ENCODE data around the gene SKOR1. TPM values are rescaled to one million over a fixed set of nuclear protein-coding genes. Genes with fewer than 3 reads are reported as not detected.

SKOR1 gene
- total RNA-seq, 3 donors from 2014 or later (not counting 1 experiment from before 2014, with no cell fraction given) = 2.0 to 2.9 (median 2.1) TPM

GRCh38 chr15:67807836-67808235, 17.5 kb upstream of the SKOR1 start:
- no peaks in the 10 kb centered on the region for H3K36me3 ChIP-seq (ENCODE audit: control insufficient read depth, insufficient read depth, low read length)
- no peak overlapping the region for H3K4me3 ChIP-seq (ENCODE audit: low read length)
- H3K27ac Mint-ChIP-seq = no peak overlapping the region
- no peak overlapping the region for H3K4me3 Mint-ChIP-seq
- H3K27me3 ChIP-seq (ENCODE audit: control insufficient read depth, insufficient read depth, low read length) = no peaks in the 10 kb centered on the region
- intact Hi-C loops (cut with micrococcal nuclease) = no loop called here
- no peaks in the 10 kb centered on the region for H3K36me3 Mint-ChIP-seq
- 95% methylated on average over 5 of the region's 7 CpGs for WGBS (ENCODE audit: insufficient coverage)
- H3K9me3 ChIP-seq (ENCODE audit: control insufficient read depth, insufficient read depth, low read length) = no peaks in the 10 kb centered on the region
- no peak overlapping the region for H3K27ac ChIP-seq (ENCODE audit: low read length)
- TF ChIP-seq CTCF (IDR thresholded peaks at IDR 0.05) = no peak
- peaks cover 0 to 10% of the 10 kb centered on the region in 2 donors for H3K4me1 Mint-ChIP-seq
- H3K27me3 Mint-ChIP-seq (ENCODE audit: low read depth in 2 of 2) = no peaks in the 10 kb centered on the region
- no peak for DNase-seq
- no peak for ATAC-seq
- no peaks in the 10 kb centered on the region for H3K4me1 ChIP-seq (ENCODE audit: control insufficient read depth, insufficient read depth, low read length)
- no peaks in the 10 kb centered on the region for H3K9me3 Mint-ChIP-seq

DNA sequence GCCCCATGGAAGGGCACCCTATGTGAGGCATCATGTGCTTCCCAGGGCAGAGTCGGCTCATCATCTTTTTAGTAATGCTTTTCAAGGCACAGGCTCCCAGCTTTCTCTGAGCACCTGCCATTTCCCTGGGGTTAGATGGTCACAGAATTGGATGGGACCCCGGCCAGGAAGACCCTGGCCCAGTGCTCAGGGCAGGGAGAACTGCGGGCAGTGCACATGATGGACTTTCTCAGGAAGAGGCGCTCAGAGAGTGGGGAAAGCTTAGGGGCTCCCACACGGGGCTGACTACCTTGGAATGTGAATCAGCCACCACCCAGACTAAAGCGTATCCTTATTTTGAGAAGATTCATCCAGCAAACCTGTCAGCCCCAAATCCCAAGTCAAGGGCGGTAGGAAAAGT, 16.5 kb upstream of the SKOR1 start:
- H3K9me3 ChIP-seq (ENCODE audit: control insufficient read depth, insufficient read depth, low read length) = no peaks in the 10 kb centered on the region
- no peak for TF ChIP-seq CTCF (IDR thresholded peaks at IDR 0.05)
- 94% methylated on average over 7 of the region's 7 CpGs for WGBS (ENCODE audit: insufficient coverage)
- H3K27me3 Mint-ChIP-seq (ENCODE audit: low read depth in 2 of 2) = no peaks in the 10 kb centered on the region
- intact Hi-C loops (cut with micrococcal nuclease) = no loop called here
- peaks cover 0 to 10% of the 10 kb centered on the region in 2 donors for H3K4me1 Mint-ChIP-seq
- no peak overlapping the region for H3K4me3 Mint-ChIP-seq
- H3K36me3 Mint-ChIP-seq = no peaks in the 10 kb centered on the region
- ATAC-seq = no peak
- no peak for DNase-seq
- no peak overlapping the region for H3K27ac Mint-ChIP-seq
- no peaks in the 10 kb centered on the region for H3K27me3 ChIP-seq (ENCODE audit: control insufficient read depth, insufficient read depth, low read length)
- no peaks in the 10 kb centered on the region for H3K4me1 ChIP-seq (ENCODE audit: control insufficient read depth, insufficient read depth, low read length)
- H3K36me3 ChIP-seq (ENCODE audit: control insufficient read depth, insufficient read depth, low read length) = no peaks in the 10 kb centered on the region
- no peaks in the 10 kb centered on the region for H3K9me3 Mint-ChIP-seq
- no peak overlapping the region for H3K4me3 ChIP-seq (ENCODE audit: low read length)
- no peak overlapping the region for H3K27ac ChIP-seq (ENCODE audit: low read length)

GRCh38 chr15:67809441-67809840, 15.9 kb upstream of the SKOR1 start:
- no peak for DNase-seq
- no peaks in the 10 kb centered on the region for H3K27me3 Mint-ChIP-seq (ENCODE audit: low read depth in 2 of 2)
- H3K4me3 ChIP-seq (ENCODE audit: low read length) = no peak overlapping the region
- WGBS (ENCODE audit: insufficient coverage) = 96% methylated on average over 5 of the region's 5 CpGs
- no peaks in the 10 kb centered on the region for H3K9me3 ChIP-seq (ENCODE audit: control insufficient read depth, insufficient read depth, low read length)
- no peaks in the 10 kb centered on the region for H3K36me3 ChIP-seq (ENCODE audit: control insufficient read depth, insufficient read depth, low read length)
- TF ChIP-seq CTCF (IDR thresholded peaks at IDR 0.05) = no peak
- intact Hi-C loops (cut with micrococcal nuclease) = no loop called here
- H3K4me1 Mint-ChIP-seq = peaks cover 0 to 10% of the 10 kb centered on the region in 2 donors
- no peak overlapping the region for H3K4me3 Mint-ChIP-seq
- no peak overlapping the region for H3K27ac ChIP-seq (ENCODE audit: low read length)
- H3K27ac Mint-ChIP-seq = no peak overlapping the region
- H3K4me1 ChIP-seq (ENCODE audit: control insufficient read depth, insufficient read depth, low read length) = no peaks in the 10 kb centered on the region
- no peaks in the 10 kb centered on the region for H3K27me3 ChIP-seq (ENCODE audit: control insufficient read depth, insufficient read depth, low read length)
- H3K36me3 Mint-ChIP-seq = no peaks in the 10 kb centered on the region
- ATAC-seq = no peak
- H3K9me3 Mint-ChIP-seq = no peaks in the 10 kb centered on the region

GRCh38 chr15:67809866-67810265, 15.4 kb upstream of the SKOR1 start:
- Histone ChIP-seq H3K27me3 (ENCODE audit: control insufficient read depth, insufficient read depth, low read length) (no peaks in the 10 kb centered on the region), H3K4me3 (ENCODE audit: low read length) (no peak overlapping the region), H3K36me3 (ENCODE audit: control insufficient read depth, insufficient read depth, low read length) (no peaks in the 10 kb centered on the region), H3K9me3 (ENCODE audit: control insufficient read depth, insufficient read depth, low read length) (no peaks in the 10 kb centered on the region), H3K4me1 (ENCODE audit: control insufficient read depth, insufficient read depth, low read length) (no peaks in the 10 kb centered on the region), H3K27ac (ENCODE audit: low read length) (no peak overlapping the region)
- intact Hi-C loops (cut with micrococcal nuclease) = no loop called here
- Mint-ChIP-seq H3K36me3 (no peaks in the 10 kb centered on the region), H3K9me3 (no peaks in the 10 kb centered on the region), H3K4me1 (peaks cover 0 to 10% of the 10 kb centered on the region in 2 donors), H3K27ac (no peak overlapping the region), H3K4me3 (no peak overlapping the region), H3K27me3 (ENCODE audit: low read depth in 2 of 2) (no peaks in the 10 kb centered on the region)
- WGBS (ENCODE audit: insufficient coverage) = 94% methylated on average over 6 of the region's 6 CpGs
- no peak for DNase-seq
- no peak for ATAC-seq
- TF ChIP-seq CTCF (IDR thresholded peaks at IDR 0.05) = no peak
